Naive B cell (primary cell): ENCODE data around the gene CD180. TPM values are rescaled to one million over a fixed set of nuclear protein-coding genes. Genes with fewer than 3 reads are reported as not detected.

Experiments
- ATAC-seq, 2 donors: fragments of 150-1000 bp; cut with Tn5 transposase; 2 replicates each; pipeline ENCODE4 v1.10.0; 2021; ENCODE audit warnings: low read depth in 2 of 2, mild to moderate bottlenecking in 2 of 2, moderate library complexity in 2 of 2
- DNase-seq: peaks from one replicate; pipeline ENCODE4 v3.0.0; 2022
- H3K27ac Mint-ChIP-seq, 6 donors: one replicate each; pipeline ENCODE4 v1.8.0; 2020 to 2022; ENCODE audit warnings: mild to moderate bottlenecking in 6 of 6, mixed read lengths in 6 of 6, moderate library complexity in 5 of 6, inconsistent platforms in 2 of 6
- H3K27me3 Mint-ChIP-seq, 3 donors: one replicate each; pipeline ENCODE4 v1.8.0; 2021 to 2022; ENCODE audit warnings: mixed read lengths in 3 of 3, mild to moderate bottlenecking in 1 of 3
- H3K36me3 Mint-ChIP-seq, 2 donors: one replicate each; pipeline ENCODE4 v1.8.0; 2020 to 2022; ENCODE audit warnings: mixed read lengths in 2 of 2, inconsistent platforms in 1 of 2, mild to moderate bottlenecking in 1 of 2
- H3K4me1 Mint-ChIP-seq, 3 donors: one replicate each; pipeline ENCODE4 v1.8.0; 2020 to 2022; ENCODE audit warnings: mixed read lengths in 3 of 3, inconsistent platforms in 1 of 3, mild to moderate bottlenecking in 1 of 3, moderate library complexity in 1 of 3
- H3K4me3 Mint-ChIP-seq, 8 donors: one replicate each; pipeline ENCODE4 v1.8.0; 2020 to 2022; ENCODE audit warnings: mild to moderate bottlenecking in 8 of 8, mixed read lengths in 8 of 8, moderate library complexity in 8 of 8, inconsistent platforms in 2 of 8
- H3K9me3 Mint-ChIP-seq, 7 donors: one replicate each; pipeline ENCODE4 v1.8.0; 2020 to 2022; ENCODE audit warnings: mixed read lengths in 7 of 7, mild to moderate bottlenecking in 5 of 7, inconsistent platforms in 2 of 7, moderate library complexity in 1 of 7
- polyA plus RNA-seq, 6 donors: library from polyadenylated mRNA; unstranded; fragments of 300-500 nt; fragmentation: Illumina TruSeq; gene quantifications; one replicate each; pipeline ENCODE4 v1.2.3, GENCODE V29; 2021; ENCODE audit warnings: low read depth in 6 of 6

Gene CD180
- polyA plus RNA-seq, 6 donors from 2014 or later: 29.6 to 131 (median 91.3) TPM

GRCh38 chr5:67193439-67193807 lies 3.2 kb downstream of the CD180 start:
- H3K4me3 Mint-ChIP-seq: peak overlapping the region; percentile 90 to 98 (median 95)
- peaks cover 0 to 12% (median 3%) of the 10 kb centered on the region in 7 donors for H3K9me3 Mint-ChIP-seq
- peaks cover 46 to 73% of the 10 kb centered on the region in 2 donors for H3K36me3 Mint-ChIP-seq
- H3K4me1 Mint-ChIP-seq: peaks cover 80 to 87% (median 83%) of the 10 kb centered on the region in 3 donors
- DNase-seq (no peak), ATAC-seq (no peak)
- H3K27me3 Mint-ChIP-seq: no peaks in the 10 kb centered on the region
- peak overlapping the region; percentile 94 to 100 (median 98) for H3K27ac Mint-ChIP-seq

GRCh38 chr5:67192719-67193438 lies 3.7 kb downstream of the CD180 start:
- H3K9me3 Mint-ChIP-seq: peaks cover 0 to 10% (median 3%) of the 10 kb centered on the region in 7 donors
- peaks cover 82 to 88% (median 83%) of the 10 kb centered on the region in 3 donors for H3K4me1 Mint-ChIP-seq
- H3K27me3 Mint-ChIP-seq: no peaks in the 10 kb centered on the region
- ATAC-seq (peak; percentile 71 to 74), DNase-seq (peak; percentile 74)
- peaks cover 46 to 78% of the 10 kb centered on the region in 2 donors for H3K36me3 Mint-ChIP-seq
- H3K4me3 Mint-ChIP-seq: peak overlapping the region; percentile 90 to 98 (median 95)
- peak overlapping the region; percentile 94 to 100 (median 98) for H3K27ac Mint-ChIP-seq

- peaks cover 89 to 96% (median 92%) of the 10 kb centered on the region in 3 donors for H3K4me1 Mint-ChIP-seq
- peak overlapping the region in 5 of 6 donors; percentile 53 to 96 (median 88) for H3K27ac Mint-ChIP-seq
- peaks cover 66 to 97% of the 10 kb centered on the region in 2 donors for H3K36me3 Mint-ChIP-seq
- no peaks in the 10 kb centered on the region for H3K27me3 Mint-ChIP-seq
- no peak for ATAC-seq
- H3K4me3 Mint-ChIP-seq: peak overlapping the region; percentile 87 to 98 (median 92)
- DNase-seq: no peak
- H3K9me3 Mint-ChIP-seq: peaks cover 2 to 10% (median 4%) of the 10 kb centered on the region in 7 donors
Observed at GRCh38 chr5:67190861-67191260, 5.7 kb downstream of the CD180 start.

GRCh38 chr5:67190410-67190809 lies 6.2 kb downstream of the CD180 start:
- Mint-ChIP-seq H3K9me3 (peaks cover 2 to 10% (median 4%) of the 10 kb centered on the region in 7 donors), H3K4me3 (peak overlapping the region; percentile 87 to 98 (median 92)), H3K36me3 (peaks cover 62 to 94% of the 10 kb centered on the region in 2 donors), H3K27ac (peak overlapping the region in 5 of 6 donors; percentile 82 to 96 (median 89)), H3K27me3 (no peaks in the 10 kb centered on the region), H3K4me1 (peaks cover 88 to 92% (median 89%) of the 10 kb centered on the region in 3 donors)
- ATAC-seq: no peak
- no peak for DNase-seq

GRCh38 chr5:67189931-67190330 lies 6.7 kb downstream of the CD180 start:
- Mint-ChIP-seq H3K36me3 (peaks cover 65 to 95% of the 10 kb centered on the region in 2 donors), H3K9me3 (peaks cover 2 to 10% (median 4%) of the 10 kb centered on the region in 7 donors), H3K27ac (peak overlapping the region in 4 of 6 donors; percentile 61 to 96 (median 88)), H3K27me3 (no peaks in the 10 kb centered on the region), H3K4me3 (peak overlapping the region; percentile 87 to 98 (median 92)), H3K4me1 (peaks cover 92 to 95% (median 93%) of the 10 kb centered on the region in 3 donors)
- no peak for DNase-seq
- ATAC-seq: no peak

- Mint-ChIP-seq H3K9me3 (peaks cover 2 to 12% (median 4%) of the 10 kb centered on the region in 7 donors), H3K4me3 (peak overlapping the region; percentile 67 to 98 (median 92)), H3K36me3 (peaks cover 58 to 87% of the 10 kb centered on the region in 2 donors), H3K27me3 (no peaks in the 10 kb centered on the region), H3K4me1 (peaks cover 84 to 89% (median 88%) of the 10 kb centered on the region in 3 donors), H3K27ac (peak overlapping the region in 4 of 6 donors; percentile 4 to 96 (median 82))
- DNase-seq (no peak), ATAC-seq (no peak)
Observed at GRCh38 chr5:67189079-67189354, 7.6 kb downstream of the CD180 start.

GRCh38 chr5:67188274-67189078 lies 8.1 kb downstream of the CD180 start:
- peaks cover 79 to 88% (median 83%) of the 10 kb centered on the region in 3 donors for H3K4me1 Mint-ChIP-seq
- peak overlapping the region; percentile 67 to 98 (median 92) for H3K4me3 Mint-ChIP-seq
- peaks cover 62 to 81% of the 10 kb centered on the region in 2 donors for H3K36me3 Mint-ChIP-seq
- no peaks in the 10 kb centered on the region for H3K27me3 Mint-ChIP-seq
- ATAC-seq: no peak
- peak overlapping the region; percentile 29 to 96 (median 89) for H3K27ac Mint-ChIP-seq
- H3K9me3 Mint-ChIP-seq: peaks cover 2 to 12% (median 4%) of the 10 kb centered on the region in 7 donors
- no peak for DNase-seq

- DNase-seq: peak; percentile 71
- peaks cover 63 to 78% of the 10 kb centered on the region in 2 donors for H3K36me3 Mint-ChIP-seq
Observed at GRCh38 chr5:67187006-67187715, 9.4 kb downstream of the CD180 start.

GRCh38 chr5:67183859-67184258 lies 12.7 kb downstream of the CD180 start:
- H3K27me3 Mint-ChIP-seq: no peaks in the 10 kb centered on the region
- peak overlapping the region in 2 of 6 donors; percentile 33 to 73 for H3K27ac Mint-ChIP-seq
- no peak overlapping the region for H3K4me3 Mint-ChIP-seq
- no peak for ATAC-seq
- DNase-seq: no peak
- H3K36me3 Mint-ChIP-seq: peaks cover 68 to 80% of the 10 kb centered on the region in 2 donors
- peaks cover 61 to 83% (median 82%) of the 10 kb centered on the region in 3 donors for H3K4me1 Mint-ChIP-seq
- peaks cover 4 to 22% (median 12%) of the 10 kb centered on the region in 7 donors for H3K9me3 Mint-ChIP-seq

More at GRCh38 chr5:67187006-67187715, 9.4 kb downstream of the CD180 start:
- peaks cover 73 to 88% (median 83%) of the 10 kb centered on the region in 3 donors for H3K4me1 Mint-ChIP-seq
- H3K9me3 Mint-ChIP-seq: peaks cover 0 to 6% (median 2%) of the 10 kb centered on the region in 7 donors
- peak; percentile 100 for ATAC-seq
- peak overlapping the region; percentile 53 to 96 (median 96) for H3K27ac Mint-ChIP-seq
- H3K4me3 Mint-ChIP-seq: peak overlapping the region; percentile 61 to 98 (median 75)
- no peaks in the 10 kb centered on the region for H3K27me3 Mint-ChIP-seq

- ATAC-seq: no peak
- peaks cover 54 to 80% (median 77%) of the 10 kb centered on the region in 3 donors for H3K4me1 Mint-ChIP-seq
- no peak for DNase-seq
- H3K27ac Mint-ChIP-seq: peak overlapping the region in 4 of 6 donors; percentile 81 to 95 (median 89)
- peaks cover 76 to 80% of the 10 kb centered on the region in 2 donors for H3K36me3 Mint-ChIP-seq
- H3K27me3 Mint-ChIP-seq: no peaks in the 10 kb centered on the region
- peaks cover 4 to 37% (median 23%) of the 10 kb centered on the region in 7 donors for H3K9me3 Mint-ChIP-seq
- peak overlapping the region in 4 of 8 donors; percentile 21 to 69 (median 33) for H3K4me3 Mint-ChIP-seq
Observed at GRCh38 chr5:67182301-67182790, 14.3 kb downstream of the CD180 start.

- peaks cover 49 to 80% (median 74%) of the 10 kb centered on the region in 3 donors for H3K4me1 Mint-ChIP-seq
- no peak for ATAC-seq
- H3K27me3 Mint-ChIP-seq: no peaks in the 10 kb centered on the region
- H3K9me3 Mint-ChIP-seq: peaks cover 3 to 43% (median 29%) of the 10 kb centered on the region in 7 donors
- H3K27ac Mint-ChIP-seq: peak overlapping the region in 5 of 6 donors; percentile 81 to 95 (median 88)
- peaks cover 76 to 80% of the 10 kb centered on the region in 2 donors for H3K36me3 Mint-ChIP-seq
- peak overlapping the region; percentile 31 to 78 (median 60) for H3K4me3 Mint-ChIP-seq
- no peak for DNase-seq
Observed at GRCh38 chr5:67181648-67182221, 14.9 kb downstream of the CD180 start.

GRCh38 chr5:67179697-67180361 lies 16.8 kb downstream of the CD180 start:
- peaks cover 44 to 84% (median 72%) of the 10 kb centered on the region in 3 donors for H3K4me1 Mint-ChIP-seq
- H3K9me3 Mint-ChIP-seq: peaks cover 3 to 62% (median 45%) of the 10 kb centered on the region in 7 donors
- H3K4me3 Mint-ChIP-seq: peak overlapping the region in 3 of 8 donors; percentile 22 to 40 (median 24)
- H3K36me3 Mint-ChIP-seq: peaks cover 75 to 81% of the 10 kb centered on the region in 2 donors
- peak overlapping the region; percentile 53 to 86 (median 70) for H3K27ac Mint-ChIP-seq
- no peaks in the 10 kb centered on the region for H3K27me3 Mint-ChIP-seq
- ATAC-seq (no peak), DNase-seq (no peak)
